G401.6 (cell line): ENCODE measurements around the gene PDZD2.
"Not testable (repeated sequence)": the region's sequence is repeated elsewhere in the genome, so short reads cannot be mapped to it uniquely, and the experiment has no call there.

Experiments
- FAIRE-seq: peaks from 2 replicates; lab custom pipeline; 2012; peaks lifted over from hg19 to GRCh38; lab: Jason Lieb, UNC

The PDZD2 gene

DNA sequence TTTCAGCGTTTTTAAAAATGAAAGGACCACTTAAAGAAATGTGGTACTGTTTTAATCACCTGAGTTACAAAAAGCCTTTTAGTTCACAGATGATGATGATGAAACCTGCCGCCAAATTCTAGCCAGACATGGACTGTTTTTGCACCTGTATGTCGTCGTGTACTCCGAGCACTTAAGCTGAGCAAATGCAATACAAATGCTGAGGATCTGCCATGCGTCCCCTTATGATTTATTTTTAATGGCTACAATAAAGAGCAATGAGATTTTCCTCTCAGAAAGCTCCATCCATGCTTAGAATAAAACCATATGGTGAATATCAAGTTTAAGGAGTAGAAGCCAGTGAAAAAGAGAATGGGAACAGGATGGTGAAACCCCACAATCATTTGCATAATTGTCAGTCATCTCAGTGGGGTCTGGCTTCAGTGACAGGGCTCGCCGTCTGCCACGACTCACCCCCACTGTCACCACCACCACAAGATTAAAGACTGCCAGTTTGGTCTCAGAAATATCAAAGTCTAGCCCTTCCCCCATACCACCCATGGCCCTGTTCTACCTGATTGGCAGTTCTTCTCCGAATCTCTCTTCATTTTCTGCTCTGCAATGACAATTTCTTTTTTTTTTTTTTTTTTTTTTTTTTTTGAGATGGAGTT lies 375.3 kb downstream of the PDZD2 start:
- FAIRE-seq = no peak

DNA sequence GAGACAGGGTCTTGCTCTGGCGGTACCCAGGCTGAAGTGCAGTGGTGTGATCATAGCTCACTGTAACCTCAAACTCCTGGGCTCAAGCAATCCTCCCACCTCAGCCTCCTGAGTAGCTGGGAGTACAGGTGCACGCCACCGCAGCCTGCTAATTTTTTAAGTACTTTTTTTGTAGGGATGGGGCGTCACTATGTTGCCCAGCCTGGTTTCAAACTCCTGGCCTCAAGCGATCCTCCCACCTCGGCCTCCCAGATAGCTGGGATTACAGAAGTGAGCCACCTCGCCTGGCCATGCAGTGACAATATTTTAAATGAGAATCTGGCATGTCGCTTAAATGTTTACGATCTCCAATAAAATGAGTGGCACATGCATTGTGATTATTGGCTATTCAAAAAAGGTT lies 376.3 kb downstream of the PDZD2 start:
- not testable (repeated sequence) for FAIRE-seq

DNA sequence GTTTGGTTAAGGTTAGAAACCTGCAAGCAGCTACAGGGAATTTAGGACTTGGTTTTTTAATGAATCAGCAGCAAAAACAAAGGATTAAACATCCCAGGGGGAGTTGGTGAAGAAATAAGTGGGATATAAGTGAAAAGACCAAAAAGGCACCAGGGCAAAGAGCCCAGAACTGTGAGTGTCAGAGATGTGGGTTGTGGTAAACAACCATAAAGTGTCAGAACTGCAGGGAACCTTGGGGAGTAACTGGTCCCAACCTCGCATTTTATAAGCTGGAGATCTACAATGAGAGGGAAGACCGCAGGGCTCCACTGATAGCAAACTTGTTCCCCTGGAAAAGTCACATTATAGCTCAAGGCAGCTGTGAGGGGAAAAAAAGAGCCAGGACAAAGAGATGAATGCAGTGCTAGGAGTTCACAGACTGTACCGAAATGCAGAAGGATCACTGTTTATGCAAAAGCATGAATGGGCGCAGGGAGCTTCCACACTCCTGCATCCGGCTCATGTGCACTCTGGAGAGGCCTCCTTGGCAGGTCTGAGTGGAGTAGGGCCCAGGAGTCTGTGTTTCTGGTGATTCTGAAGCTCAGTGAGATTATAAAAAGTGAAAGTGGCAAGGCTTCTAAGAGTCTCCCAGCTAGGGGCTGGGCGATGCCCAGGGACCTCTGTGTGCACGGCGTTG lies 378.9 kb downstream of the PDZD2 start:
- FAIRE-seq = no peak

DNA sequence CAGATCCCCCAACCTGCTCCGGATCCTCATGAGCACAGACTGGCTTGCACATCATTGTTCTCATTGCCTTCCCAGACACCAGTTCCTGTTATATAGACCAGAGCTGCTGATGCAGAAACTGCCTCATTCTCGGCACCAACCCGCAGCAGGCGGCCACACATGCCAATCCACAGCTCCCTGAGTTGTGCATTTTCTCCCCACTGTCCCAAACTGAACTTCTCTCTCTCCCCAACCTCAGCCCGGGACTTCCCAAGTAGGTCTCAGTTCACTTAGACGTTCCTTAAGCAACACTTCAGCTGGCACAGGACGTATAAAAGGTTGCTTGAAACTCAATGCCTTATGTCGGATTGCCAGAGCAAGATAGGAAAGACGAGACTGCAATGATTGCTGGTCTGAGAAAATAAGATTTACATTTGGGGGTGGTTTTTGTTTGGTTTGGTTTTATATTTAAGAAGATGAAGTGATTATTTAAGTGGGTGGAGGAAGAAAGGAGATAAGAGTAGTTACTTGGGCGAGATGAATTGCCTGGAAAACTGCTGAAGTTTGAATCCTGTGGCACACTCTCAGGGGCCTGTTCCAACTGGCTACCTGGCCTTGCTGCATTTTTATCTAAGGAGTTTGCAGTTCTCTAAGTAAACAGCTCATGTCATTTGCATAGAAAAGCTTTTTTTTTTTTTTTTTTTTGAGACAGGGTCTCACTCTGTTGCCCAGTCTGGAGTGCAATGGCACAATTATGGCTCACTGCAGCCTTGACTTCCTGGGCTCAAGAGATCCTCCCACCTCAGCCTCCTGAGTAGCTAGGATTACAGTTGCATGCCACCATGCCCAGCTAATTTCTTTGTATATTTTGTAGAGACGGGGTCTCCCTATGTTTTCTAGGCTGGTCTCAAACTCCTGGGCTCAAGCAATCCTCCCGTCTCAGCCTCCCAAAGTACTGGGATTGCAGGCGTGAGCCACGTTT lies 379.8 kb downstream of the PDZD2 start:
- no peak for FAIRE-seq

DNA sequence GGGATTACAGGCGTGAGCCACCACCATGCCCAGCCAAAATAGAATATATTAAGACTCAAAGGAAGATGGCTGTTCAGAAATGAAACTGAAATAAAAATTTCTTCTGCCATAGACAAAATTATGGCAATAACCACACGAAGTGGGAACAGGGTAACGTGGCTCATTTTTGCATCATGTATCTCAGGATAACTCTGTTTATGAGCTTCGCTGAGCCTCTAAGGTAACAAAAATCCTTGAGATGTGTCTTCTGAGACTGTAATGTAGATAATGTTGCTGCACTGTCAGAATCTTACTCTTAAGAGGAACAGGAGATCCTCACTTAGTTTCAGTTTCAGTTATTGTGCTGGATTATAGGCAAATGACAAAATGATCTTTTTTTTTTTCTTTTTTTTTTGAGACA lies 381.3 kb downstream of the PDZD2 start:
- FAIRE-seq = no peak

DNA sequence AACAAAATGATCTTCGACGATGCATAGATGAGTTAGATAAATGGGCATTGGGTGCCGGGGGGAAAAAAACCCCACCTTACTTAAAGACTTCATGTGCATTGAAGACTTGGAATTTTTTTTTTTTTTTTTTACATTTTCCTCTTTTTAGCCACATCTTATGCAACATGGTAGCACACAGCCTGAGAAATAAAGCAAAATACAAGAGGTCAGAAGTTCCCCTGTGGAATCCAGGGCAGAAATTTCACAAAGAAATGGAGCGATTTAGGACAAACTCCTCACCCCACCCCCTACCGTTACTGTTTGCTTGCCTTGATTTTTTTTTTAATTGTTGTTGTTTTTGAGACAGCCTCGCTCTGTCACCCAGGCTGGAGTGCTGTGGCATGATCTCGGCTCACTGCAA lies 382.0 kb downstream of the PDZD2 start:
- FAIRE-seq = no peak

DNA sequence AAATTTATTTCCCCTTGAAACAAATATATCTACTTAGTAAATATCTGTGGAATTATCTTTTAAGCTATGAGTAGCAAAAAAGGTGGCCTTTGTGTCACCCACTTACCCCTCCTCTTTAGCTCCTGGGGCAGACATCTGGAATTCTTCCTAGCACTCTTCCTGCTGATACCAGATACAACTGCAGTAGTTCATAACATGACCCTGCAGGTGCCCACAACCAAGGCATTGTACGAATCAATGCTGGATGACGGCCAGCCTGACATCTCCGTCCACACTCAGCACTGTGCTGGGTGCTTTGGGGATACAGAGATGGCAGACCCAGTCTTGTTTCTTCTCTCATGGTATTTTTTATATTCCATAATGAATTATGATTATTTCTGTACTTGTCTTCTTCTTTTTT lies 382.8 kb downstream of the PDZD2 start:
- no peak for FAIRE-seq

DNA sequence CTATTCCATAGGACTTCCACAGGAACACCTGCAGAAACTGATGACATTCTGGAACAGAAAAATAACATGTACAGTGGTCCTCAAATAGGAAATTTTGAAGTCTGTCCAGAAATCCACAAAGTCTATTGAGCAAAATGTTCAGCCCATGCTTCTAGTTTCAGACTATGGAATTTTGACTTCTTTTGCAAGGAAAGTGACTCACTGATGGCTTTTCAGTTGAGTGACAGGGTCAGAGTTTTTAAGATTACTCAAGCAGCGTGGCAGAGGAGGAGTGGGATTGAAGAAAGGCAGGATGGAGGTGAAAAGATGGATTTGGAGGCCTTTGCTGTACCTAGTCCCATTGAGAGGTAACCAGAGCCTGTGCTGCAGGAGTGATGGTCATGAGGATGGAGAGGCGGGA lies 383.7 kb downstream of the PDZD2 start:
- no peak for FAIRE-seq

DNA sequence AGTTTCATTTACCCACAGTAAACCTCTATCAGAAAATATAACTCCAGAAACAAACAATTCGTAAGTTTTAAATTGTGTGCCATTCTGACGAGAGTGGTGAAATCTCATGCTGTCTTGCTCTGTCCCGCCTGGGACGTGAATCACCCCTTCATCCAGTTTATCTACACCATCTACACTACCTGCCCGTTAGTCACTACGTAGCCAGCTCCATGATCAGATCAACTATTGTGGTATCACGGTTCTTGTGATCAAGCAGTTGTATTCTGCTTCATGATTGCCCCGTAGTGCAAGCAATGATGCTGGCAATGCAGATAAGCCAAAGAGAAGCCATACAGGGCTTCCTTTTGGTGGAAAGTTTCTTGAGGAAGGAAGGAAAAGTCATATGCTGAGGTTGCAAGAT lies 384.9 kb downstream of the PDZD2 start:
- no peak for FAIRE-seq

DNA sequence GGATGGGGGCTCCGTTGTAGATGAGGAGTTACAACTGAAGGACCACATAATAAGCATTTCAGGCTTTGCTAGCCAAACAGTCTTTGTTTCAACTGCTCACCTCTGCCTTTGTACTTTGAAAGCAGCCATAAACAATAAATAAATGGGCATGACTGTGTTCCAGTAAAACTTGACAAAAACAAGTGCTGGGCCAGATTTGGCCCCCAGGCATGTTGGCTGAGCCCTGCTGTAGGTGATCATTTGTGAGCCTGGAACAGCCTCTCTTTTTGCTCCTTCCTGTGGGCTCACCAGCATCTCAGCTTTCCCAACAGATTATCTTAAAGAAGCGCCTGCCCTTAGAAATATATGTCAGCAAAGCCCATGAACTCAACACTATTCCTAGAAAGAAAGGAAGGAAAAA lies 385.8 kb downstream of the PDZD2 start:
- FAIRE-seq = no peak

DNA sequence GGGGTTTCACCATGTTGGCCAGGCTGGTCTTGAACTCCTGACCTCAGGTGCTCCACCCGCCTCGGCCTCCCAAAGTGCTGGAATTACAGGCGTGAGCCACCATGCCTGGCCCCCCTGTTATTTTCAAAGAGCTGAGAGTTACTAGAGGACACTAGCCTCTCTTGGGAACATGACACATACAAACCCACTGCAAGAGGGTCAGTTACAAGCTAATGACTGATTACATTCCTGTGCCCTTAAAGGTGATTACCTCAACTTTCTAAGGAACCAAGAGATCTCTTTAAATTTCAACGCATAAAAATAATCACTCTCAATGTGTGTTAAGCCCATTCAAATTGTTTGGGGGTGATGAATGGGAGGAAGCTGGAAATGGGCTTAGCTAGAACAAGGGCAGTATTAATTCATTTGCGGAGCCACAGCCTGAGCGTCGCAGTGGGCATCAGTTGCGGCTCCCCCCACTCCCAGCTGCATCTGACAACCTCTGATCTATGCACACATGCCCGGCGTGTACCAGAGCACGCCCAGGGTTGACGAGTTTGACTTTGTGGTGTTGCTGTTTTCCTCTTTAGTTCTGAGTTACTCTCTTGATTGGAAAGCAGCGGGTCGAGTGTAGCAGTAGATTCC lies 388.3 kb downstream of the PDZD2 start:
- peak; percentile 95 for FAIRE-seq

DNA sequence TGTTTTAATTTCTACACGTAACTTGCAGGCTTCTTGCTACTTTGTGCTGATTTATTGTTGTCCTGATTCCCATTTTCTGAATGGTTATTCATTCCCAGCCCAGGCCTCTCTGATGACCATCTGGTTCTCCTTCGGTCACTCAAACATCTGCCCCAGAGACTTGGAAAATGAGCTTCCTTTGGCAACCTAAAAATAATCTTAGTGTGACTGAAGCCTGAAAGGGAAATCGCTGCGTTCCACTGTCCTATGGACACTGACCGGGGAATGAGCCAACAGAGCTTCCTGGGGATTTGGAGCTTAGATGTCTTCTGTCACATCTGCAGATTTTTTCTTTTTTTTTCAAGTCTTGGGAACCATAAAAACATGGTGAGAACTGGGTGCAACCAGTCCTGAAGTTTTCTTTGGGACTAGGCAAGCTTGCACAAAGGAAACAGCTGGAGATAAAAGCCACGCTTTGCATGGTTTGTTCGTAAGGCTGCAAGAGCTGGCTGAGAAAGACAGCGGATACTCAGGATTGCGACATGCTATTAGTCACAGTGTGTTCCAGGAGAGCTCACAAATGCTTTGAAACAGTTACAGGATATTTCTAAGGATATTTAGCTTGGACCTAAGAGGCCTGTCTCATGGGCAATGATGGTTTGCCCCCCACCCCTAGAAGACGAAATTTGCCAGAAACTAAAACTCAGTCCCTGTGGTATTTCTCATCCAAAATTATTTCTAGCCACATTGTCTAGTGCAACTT lies 389.0 kb downstream of the PDZD2 start:
- FAIRE-seq = no peak

DNA sequence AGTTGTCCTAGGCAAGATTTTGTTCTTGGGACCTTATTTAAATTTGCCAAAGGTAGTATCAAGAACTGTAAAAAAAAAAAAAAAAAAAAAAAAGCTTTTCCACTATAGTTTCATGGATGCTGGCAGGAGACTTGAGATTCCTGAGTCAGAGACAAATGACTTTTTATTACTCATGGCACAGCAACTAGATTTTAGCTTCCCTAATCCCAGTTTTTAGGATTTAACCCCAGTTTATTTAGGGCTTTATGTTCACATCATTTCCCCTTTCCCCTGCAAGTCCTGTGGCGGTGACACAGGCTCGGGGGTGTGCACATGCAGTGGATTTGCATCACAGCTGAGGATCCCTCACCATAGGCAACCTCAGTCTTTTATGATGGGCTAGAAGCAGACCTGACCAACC lies 390.3 kb downstream of the PDZD2 start:
- FAIRE-seq = no peak

DNA sequence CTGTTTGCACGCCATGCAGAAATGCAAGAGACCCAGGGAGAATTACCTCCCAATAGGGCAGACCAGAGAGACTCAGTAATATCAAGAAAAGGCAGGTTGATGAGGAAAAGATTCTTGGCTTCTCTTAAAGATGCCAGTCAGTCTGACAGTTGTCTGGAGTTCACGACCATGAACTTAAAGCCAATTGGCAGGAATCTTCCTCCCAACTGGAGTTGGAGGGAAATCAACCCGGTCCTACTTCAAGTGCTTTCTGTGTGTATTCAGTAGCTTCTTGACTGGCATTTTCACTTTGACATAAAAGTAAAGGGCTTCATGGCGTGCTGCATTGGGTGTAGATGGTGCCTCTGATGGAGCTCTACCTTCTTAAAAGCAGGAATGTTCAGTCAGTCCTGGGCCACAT lies 390.9 kb downstream of the PDZD2 start:
- no peak for FAIRE-seq

DNA sequence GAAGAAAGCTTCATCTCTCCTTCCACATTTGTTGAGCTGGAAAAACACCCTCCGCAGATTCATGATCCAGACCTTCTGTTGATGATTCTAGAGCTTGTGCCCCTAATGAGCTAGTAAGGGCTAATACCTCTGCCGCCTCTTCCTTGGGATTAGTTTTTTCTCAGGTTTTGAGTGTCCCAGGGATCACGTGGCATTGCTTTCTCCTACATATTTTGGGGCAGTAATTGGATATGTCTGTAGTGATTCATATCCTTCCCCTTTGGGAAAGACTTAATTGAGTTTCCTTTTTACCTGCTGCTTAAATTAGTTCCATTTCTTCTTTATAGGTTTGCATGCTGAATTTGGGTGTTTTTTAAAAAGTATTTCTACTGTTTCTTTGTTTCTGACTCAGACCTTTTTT lies 391.3 kb downstream of the PDZD2 start:
- peak; percentile 98 for FAIRE-seq

DNA sequence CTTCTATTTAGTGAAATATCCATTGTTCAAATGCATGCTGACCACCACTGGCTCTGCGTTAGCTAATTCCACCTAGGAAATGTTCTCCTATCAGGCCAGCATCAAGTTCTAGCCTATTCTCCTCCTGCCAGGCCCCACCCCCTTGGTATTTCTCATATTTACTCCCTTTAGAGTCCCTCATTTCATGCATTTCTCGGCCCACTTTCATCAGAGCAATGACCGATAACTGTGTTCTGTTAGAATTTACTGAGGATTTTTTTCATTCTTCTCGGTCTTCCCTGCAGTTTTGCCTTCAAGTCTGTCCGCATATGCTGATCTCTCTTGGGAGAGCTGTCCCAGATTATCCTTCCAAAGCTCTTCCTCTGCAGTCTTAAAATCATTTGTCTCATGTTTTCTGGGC lies 391.8 kb downstream of the PDZD2 start:
- FAIRE-seq = no peak

DNA sequence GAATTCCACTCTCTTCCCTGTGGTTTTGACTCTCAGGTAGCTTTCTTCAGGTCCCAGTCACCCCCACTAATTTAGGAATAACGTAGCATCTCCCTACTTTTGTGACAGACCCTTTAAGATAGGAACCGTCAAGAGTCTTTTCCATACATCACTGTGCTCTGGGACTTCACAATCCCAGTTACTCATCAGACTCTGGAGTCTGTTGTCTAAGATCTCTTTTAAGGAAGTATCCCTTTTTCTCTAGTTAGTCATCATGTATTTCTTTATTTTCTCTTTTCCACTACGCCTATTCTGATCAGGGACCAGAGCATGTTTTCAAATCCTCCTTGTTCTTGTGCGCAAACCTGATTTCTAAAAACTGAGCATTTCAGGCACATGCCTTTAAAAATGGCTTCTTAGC lies 392.2 kb downstream of the PDZD2 start:
- no peak for FAIRE-seq

DNA sequence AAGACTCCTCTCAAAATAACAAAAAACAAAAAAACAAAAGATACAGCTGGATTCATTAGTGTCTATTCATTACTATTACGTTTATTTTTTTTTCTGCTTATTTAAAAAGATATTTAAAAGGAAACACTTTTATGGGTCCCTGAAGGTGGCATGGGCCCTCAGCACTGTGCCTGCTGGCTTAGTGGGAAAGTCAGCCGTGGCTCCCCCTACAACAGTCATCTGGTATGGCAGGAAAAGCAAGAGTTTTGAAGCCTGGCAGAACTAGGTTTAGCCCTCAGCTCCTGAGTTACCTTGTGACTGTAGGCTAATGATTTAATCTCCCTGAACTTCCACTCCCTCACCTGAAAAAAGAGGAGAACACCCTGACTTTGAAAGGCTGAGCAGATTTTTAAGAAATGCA lies 399.6 kb downstream of the PDZD2 start:
- no peak for FAIRE-seq

DNA sequence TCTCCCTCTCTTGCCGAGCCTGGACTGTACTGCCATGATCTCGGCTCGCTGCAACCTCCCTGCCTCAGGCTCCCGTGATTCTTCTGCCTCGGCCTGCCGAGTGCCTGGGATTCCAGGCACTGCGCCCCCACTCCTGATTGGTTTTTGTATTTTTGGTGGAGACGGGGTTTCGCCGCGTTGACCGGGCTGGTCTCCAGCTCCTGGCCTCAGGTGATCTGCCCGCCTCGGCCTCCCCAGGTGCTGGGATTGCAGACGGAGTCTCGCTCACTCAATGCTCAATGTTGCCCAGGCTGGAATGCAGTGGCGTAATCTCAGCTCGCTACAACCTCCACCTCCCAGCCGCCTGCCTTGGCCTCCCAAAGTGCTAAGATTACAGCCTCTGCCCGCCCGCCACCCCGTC lies 400.2 kb downstream of the PDZD2 start:
- not testable (repeated sequence) for FAIRE-seq

DNA sequence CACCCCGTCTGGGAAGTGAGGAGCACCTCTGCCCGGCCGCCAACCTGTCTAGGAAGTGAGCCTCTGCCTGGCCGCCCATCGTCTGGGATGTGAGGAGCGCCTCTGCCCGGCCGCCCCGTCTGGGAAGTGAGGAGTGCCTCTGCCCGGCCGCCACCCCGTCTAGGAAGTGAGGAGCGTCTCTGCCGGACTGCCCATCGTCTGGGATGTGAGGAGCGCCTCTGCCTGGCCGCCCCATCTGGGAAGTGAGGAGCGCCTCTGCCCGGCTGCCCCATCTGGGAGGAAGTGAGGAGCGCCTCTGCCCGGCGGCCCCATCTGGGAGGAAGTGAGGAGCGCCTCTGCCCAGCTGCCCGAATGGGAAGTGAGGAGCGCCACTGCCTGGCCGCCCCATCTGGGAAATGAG lies 400.7 kb downstream of the PDZD2 start:
- FAIRE-seq = not testable (repeated sequence)

DNA sequence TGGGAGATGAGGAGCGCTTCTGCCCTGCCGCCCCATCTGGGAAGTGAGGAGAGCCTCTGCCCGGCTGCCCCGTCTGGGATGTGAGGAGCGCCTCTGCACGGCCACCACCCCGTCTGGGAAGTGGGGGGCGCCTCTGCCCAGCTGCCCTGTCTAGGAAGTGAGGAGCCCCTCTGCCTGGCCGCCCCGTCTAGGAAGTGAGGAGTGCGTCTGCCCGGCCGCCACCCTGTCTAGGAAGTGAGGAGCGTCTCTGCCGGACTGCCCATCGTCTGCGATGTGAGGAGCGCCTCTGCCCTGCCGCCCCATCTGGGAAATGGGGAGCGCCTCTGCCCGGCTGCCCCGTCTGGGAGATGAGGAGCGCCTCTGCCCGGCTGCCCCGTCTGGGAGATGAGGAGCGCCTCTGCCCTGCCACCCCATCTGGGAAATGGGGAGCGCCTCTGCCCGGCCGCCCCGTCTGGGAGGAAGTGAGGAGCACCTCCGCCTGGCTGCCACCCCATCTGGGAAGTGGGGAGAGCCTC lies 401.3 kb downstream of the PDZD2 start:
- not testable (repeated sequence) for FAIRE-seq

DNA sequence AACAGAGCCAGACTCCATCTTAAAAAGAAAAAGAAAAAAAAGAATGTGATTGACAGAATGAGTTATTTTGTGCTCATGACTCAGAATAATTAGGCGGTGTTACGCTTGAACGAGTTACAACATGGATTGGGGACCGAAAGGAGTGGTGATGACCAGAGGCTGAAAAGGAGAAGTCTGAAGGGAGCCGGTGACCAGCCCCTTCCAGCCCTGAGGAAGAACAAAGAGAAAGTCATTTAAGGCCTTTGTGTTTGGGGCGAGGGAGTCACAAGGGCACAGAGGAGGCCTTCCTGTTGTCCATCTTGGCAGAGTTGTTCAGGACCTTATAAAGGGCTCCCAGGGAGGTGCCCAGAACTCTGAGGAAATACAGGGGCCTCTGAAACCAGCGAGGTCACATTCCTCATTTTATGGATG lies 403.6 kb downstream of the PDZD2 start:
- no peak for FAIRE-seq
